Measurements from ENCODE around the gene PTX3. TPM values are rescaled to one million over a fixed set of nuclear protein-coding genes. Genes with fewer than 3 reads are reported as not detected.

Gene PTX3
- polyA plus RNA-seq, 1 donor from 2014 or later, result 0.57 TPM

GRCh38 chr3:157442729-157443128 is 6.1 kb downstream of the PTX3 start:
- Histone ChIP-seq H3K4me2 (ENCODE audit: low read length) (no peak overlapping the region), H3K4me3 (ENCODE audit: low read length) (no peak overlapping the region), H3F3A (ENCODE audit: insufficient read depth, low read length, poor library complexity, severe bottlenecking) (no peaks in the 10 kb centered on the region), H2AFZ (ENCODE audit: low read depth, low read length) (no peak overlapping the region), H3K9ac (ENCODE audit: low read length) (no peak overlapping the region), H3K9me3 (ENCODE audit: low read length) (no peaks in the 10 kb centered on the region), H3K27me3 (ENCODE audit: insufficient read depth, low read depth, low read length) (no peaks in the 10 kb centered on the region), H3K36me3 (ENCODE audit: insufficient read depth, low read length) (no peaks in the 10 kb centered on the region), H3K27ac (ENCODE audit: low read length) (no peak overlapping the region), H3K79me2 (replicated peaks; ENCODE audit: insufficient read depth, low read length) (no peaks in the 10 kb centered on the region), H4K20me1 (ENCODE audit: insufficient read depth) (no peaks in the 10 kb centered on the region), H3K9me2 (ENCODE audit: insufficient read depth, low read length) (no peaks in the 10 kb centered on the region)
- TF ChIP-seq POLR2AphosphoS5 (IDR thresholded peaks at IDR 0.05), result no peak
- no peak for TF ChIP-seq CTCF (IDR thresholded peaks at IDR 0.05; ENCODE audit: poor library complexity, severe bottlenecking)
- TF ChIP-seq EZH2 (IDR thresholded peaks at IDR 0.05; ENCODE audit: borderline replicate concordance, insufficient read depth, low read length, poor library complexity, severe bottlenecking), result no peak
- TF ChIP-seq, protein P1, sequence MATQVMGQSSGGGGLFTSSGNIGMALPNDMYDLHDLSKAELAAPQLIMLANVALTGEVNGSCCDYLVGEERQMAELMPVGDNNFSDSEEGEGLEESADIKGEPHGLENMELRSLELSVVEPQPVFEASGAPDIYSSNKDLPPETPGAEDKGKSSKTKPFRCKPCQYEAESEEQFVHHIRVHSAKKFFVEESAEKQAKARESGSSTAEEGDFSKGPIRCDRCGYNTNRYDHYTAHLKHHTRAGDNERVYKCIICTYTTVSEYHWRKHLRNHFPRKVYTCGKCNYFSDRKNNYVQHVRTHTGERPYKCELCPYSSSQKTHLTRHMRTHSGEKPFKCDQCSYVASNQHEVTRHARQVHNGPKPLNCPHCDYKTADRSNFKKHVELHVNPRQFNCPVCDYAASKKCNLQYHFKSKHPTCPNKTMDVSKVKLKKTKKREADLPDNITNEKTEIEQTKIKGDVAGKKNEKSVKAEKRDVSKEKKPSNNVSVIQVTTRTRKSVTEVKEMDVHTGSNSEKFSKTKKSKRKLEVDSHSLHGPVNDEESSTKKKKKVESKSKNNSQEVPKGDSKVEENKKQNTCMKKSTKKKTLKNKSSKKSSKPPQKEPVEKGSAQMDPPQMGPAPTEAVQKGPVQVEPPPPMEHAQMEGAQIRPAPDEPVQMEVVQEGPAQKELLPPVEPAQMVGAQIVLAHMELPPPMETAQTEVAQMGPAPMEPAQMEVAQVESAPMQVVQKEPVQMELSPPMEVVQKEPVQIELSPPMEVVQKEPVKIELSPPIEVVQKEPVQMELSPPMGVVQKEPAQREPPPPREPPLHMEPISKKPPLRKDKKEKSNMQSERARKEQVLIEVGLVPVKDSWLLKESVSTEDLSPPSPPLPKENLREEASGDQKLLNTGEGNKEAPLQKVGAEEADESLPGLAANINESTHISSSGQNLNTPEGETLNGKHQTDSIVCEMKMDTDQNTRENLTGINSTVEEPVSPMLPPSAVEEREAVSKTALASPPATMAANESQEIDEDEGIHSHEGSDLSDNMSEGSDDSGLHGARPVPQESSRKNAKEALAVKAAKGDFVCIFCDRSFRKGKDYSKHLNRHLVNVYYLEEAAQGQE (IDR thresholded peaks at IDR 0.05; ENCODE audit: borderline replicate concordance), result no peak
- no peak for TF ChIP-seq MXI1 (conservative IDR thresholded peaks at IDR 0.05; ENCODE audit: poor library complexity, severe bottlenecking)
- no peak for TF ChIP-seq SMC3 (conservative IDR thresholded peaks at IDR 0.05; ENCODE audit: poor library complexity)
- no peak for TF ChIP-seq TAF1 (IDR thresholded peaks at IDR 0.05; ENCODE audit: low read depth)
- no peak for TF ChIP-seq EP300 (conservative IDR thresholded peaks at IDR 0.05; ENCODE audit: poor library complexity, severe bottlenecking)
- TF ChIP-seq RAD21 (conservative IDR thresholded peaks at IDR 0.05), result no peak

DNA sequence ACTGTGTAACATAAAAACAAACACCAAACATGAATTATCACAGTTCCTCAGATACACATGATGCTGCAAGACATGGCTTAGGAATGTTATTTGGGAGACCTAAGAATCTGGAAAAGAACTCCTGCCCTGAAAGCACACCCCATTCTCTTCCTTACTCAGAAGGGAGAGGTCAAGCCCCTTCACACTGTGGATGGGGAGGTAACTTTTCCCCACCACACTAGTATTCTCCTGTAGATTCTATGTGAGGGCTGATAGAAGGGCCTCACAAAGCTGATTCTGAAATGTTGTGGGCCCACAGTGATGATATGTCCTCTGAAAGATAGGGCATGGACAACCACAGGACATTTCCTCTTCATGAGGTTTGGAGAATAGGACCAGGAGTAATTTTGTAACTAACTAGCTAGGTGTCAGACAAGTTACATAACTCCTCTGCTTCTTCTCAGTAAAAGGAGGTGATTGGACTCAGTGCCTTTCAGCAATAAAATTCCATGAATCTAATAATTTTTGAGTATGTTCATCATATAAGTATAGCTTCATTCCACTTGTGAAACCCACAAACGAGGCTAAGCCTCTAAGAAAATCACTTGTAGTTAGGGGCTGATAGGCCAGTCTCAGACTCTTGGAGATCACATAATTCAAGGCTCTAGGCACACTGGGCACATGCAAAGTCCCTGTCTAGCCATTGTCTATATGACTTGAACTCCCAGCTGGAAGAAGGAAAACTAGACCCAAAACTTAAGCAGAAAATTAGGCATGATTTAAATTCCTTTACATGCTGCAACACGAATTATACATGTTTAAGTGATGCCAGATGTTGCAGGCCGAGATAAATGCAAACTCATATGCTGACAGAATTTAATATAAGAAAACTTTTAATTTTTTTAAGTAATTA is 7.5 kb downstream of the PTX3 start:
- no peaks in the 10 kb centered on the region for H3K36me3 ChIP-seq (ENCODE audit: insufficient read depth, low read length)
- H3K4me2 ChIP-seq (ENCODE audit: low read length), result no peak overlapping the region
- TF ChIP-seq TAF1 (IDR thresholded peaks at IDR 0.05; ENCODE audit: low read depth), result no peak
- no peak for TF ChIP-seq EP300 (conservative IDR thresholded peaks at IDR 0.05; ENCODE audit: poor library complexity, severe bottlenecking)
- TF ChIP-seq, protein P1 (IDR thresholded peaks at IDR 0.05; ENCODE audit: borderline replicate concordance), result no peak
- TF ChIP-seq CTCF (IDR thresholded peaks at IDR 0.05; ENCODE audit: poor library complexity, severe bottlenecking), result no peak
- TF ChIP-seq POLR2AphosphoS5 (IDR thresholded peaks at IDR 0.05), result no peak
- TF ChIP-seq RAD21 (conservative IDR thresholded peaks at IDR 0.05), result no peak
- no peak for TF ChIP-seq SMC3 (conservative IDR thresholded peaks at IDR 0.05; ENCODE audit: poor library complexity)
- TF ChIP-seq MXI1 (conservative IDR thresholded peaks at IDR 0.05; ENCODE audit: poor library complexity, severe bottlenecking), result no peak
- no peak for TF ChIP-seq EZH2 (IDR thresholded peaks at IDR 0.05; ENCODE audit: borderline replicate concordance, insufficient read depth, low read length, poor library complexity, severe bottlenecking)
- no peak overlapping the region for H3K27ac ChIP-seq (ENCODE audit: low read length)
- H3K9me2 ChIP-seq (ENCODE audit: insufficient read depth, low read length), result no peaks in the 10 kb centered on the region
- no peaks in the 10 kb centered on the region for H3K79me2 ChIP-seq (replicated peaks; ENCODE audit: insufficient read depth, low read length)
- H3K27me3 ChIP-seq (ENCODE audit: insufficient read depth, low read depth, low read length), result no peaks in the 10 kb centered on the region
- H3K9me3 ChIP-seq (ENCODE audit: low read length), result no peaks in the 10 kb centered on the region
- no peak overlapping the region for H3K9ac ChIP-seq (ENCODE audit: low read length)
- H4K20me1 ChIP-seq (ENCODE audit: insufficient read depth), result no peaks in the 10 kb centered on the region
- no peak overlapping the region for H3K4me3 ChIP-seq (ENCODE audit: low read length)
- H3F3A ChIP-seq (ENCODE audit: insufficient read depth, low read length, poor library complexity, severe bottlenecking), result no peaks in the 10 kb centered on the region
- H2AFZ ChIP-seq (ENCODE audit: low read depth, low read length), result no peak overlapping the region

Data from neural cell (in vitro differentiated cells).